ENCODE data around the gene SLC22A5.

The SLC22A5 gene

DNA sequence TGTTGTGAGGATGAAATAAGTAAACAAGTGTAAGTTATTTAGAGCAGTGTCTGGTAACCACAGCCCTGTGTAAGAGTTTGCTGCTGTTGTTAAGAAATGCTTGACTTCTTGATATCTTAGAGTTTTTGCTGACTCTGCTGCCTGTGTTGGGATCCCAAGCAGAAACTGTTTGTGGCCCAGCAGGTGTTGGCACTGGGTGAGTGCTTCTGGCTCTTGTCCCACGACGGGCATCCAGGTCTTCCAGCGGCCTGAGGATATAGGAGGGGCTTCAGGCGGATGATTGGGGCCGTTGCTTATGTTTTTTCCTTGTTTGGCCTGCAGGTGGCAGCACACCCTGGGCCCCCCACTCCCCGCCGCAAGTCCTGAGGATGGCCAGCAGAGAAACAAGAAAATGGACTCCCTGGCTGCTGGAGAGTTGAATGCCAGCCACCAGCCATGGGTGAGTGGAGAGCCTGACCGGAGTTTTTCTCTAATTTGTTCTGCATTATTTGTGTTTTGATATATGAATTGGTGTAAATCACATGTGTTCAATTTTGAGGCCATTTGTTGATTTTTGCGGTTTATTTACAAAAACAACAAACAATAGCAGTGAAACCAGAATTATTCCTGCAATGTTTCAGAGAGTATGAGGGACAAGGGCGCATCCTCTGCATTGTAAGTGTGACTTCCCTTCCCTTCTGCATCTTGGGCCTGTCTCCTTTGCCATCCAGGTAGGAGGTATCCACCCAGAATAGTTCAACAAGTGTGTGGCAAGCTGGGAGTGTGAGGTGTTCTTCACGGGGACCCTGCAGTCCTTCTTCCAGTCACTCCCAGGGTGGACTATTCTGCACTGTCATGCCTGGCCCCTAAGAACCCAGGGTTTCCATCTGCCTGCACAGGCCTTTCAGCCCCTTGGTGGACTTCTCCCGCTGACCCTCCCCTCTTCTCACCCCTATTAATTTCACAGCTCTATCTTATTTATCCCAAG lies 50.3 kb downstream of the SLC22A5 start (continued):
- TF ChIP-seq, protein P1, sequence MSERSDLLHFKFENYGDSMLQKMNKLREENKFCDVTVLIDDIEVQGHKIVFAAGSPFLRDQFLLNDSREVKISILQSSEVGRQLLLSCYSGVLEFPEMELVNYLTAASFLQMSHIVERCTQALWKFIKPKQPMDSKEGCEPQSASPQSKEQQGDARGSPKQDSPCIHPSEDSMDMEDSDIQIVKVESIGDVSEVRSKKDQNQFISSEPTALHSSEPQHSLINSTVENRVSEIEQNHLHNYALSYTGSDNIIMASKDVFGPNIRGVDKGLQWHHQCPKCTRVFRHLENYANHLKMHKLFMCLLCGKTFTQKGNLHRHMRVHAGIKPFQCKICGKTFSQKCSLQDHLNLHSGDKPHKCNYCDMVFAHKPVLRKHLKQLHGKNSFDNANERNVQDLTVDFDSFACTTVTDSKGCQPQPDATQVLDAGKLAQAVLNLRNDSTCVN (tag by site-specific recombination; optimal IDR thresholded peaks at IDR 0.05) = no peak
- TF ChIP-seq GLIS1 (tag by site-specific recombination; IDR thresholded peaks at IDR 0.05) (0 out of 2 replicates have a peak, but pooled peaks have one; percentile 14), ZBTB17 (tag by site-specific recombination; IDR thresholded peaks at IDR 0.05) (peak; percentile 51; the same call in 1 of the 2 replicates), ZEB2 (tag by site-specific recombination; IDR thresholded peaks at IDR 0.05) (0 out of 2 replicates have a peak, but pooled peaks have one; percentile 27), GFI1B (tag by site-specific recombination; IDR thresholded peaks at IDR 0.05) (no peak), YY1 (tag by site-specific recombination; IDR thresholded peaks at IDR 0.05) (peak; percentile 56; the same call in 1 of the 2 replicates), ZNF274 (IDR thresholded peaks at IDR 0.05; ENCODE audit: low read length) (no peak), ZNF274 (tag by site-specific recombination; IDR thresholded peaks at IDR 0.05; ENCODE audit: borderline replicate concordance) (no peak), ZNF335 (tag by site-specific recombination; conservative IDR thresholded peaks at IDR 0.05) (peak; percentile 90), SP7 (tag by site-specific recombination; IDR thresholded peaks at IDR 0.05) (0 out of 2 replicates have a peak, but pooled peaks have one; percentile 33), SCRT2 (tag by site-specific recombination; IDR thresholded peaks at IDR 0.05) (peak; percentile 93), ZNF132 (tag by site-specific recombination; IDR thresholded peaks at IDR 0.05; ENCODE audit: borderline replicate concordance) (no peak), ZNF558 (tag by site-specific recombination; IDR thresholded peaks at IDR 0.05) (no peak), ZNF654 (tag by site-specific recombination; IDR thresholded peaks at IDR 0.05; ENCODE audit: low read depth) (peak; percentile 65), ZSCAN30 (tag by site-specific recombination; IDR thresholded peaks at IDR 0.05) (peak; percentile 55; the same call in 1 of the 2 replicates), ZNF114 (tag by site-specific recombination; IDR thresholded peaks at IDR 0.05) (no peak), ZNF561 (tag by site-specific recombination; IDR thresholded peaks at IDR 0.05; ENCODE audit: borderline replicate concordance) (0 out of 2 replicates have a peak, but pooled peaks have one; percentile 17), ZNF660 (tag by site-specific recombination; IDR thresholded peaks at IDR 0.05) (peak; percentile 85), ZXDB (tag by site-specific recombination; IDR thresholded peaks at IDR 0.05) (no peak), ZIC2 (tag by site-specific recombination; IDR thresholded peaks at IDR 0.05) (peak; percentile 71), ZFP69B (tag by site-specific recombination; IDR thresholded peaks at IDR 0.05) (peak; percentile 71)
- TF ChIP-seq, protein P2, sequence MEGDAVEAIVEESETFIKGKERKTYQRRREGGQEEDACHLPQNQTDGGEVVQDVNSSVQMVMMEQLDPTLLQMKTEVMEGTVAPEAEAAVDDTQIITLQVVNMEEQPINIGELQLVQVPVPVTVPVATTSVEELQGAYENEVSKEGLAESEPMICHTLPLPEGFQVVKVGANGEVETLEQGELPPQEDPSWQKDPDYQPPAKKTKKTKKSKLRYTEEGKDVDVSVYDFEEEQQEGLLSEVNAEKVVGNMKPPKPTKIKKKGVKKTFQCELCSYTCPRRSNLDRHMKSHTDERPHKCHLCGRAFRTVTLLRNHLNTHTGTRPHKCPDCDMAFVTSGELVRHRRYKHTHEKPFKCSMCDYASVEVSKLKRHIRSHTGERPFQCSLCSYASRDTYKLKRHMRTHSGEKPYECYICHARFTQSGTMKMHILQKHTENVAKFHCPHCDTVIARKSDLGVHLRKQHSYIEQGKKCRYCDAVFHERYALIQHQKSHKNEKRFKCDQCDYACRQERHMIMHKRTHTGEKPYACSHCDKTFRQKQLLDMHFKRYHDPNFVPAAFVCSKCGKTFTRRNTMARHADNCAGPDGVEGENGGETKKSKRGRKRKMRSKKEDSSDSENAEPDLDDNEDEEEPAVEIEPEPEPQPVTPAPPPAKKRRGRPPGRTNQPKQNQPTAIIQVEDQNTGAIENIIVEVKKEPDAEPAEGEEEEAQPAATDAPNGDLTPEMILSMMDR (tag by site-specific recombination; IDR thresholded peaks at IDR 0.05) = peak; percentile 87
- TF ChIP-seq, protein P3, sequence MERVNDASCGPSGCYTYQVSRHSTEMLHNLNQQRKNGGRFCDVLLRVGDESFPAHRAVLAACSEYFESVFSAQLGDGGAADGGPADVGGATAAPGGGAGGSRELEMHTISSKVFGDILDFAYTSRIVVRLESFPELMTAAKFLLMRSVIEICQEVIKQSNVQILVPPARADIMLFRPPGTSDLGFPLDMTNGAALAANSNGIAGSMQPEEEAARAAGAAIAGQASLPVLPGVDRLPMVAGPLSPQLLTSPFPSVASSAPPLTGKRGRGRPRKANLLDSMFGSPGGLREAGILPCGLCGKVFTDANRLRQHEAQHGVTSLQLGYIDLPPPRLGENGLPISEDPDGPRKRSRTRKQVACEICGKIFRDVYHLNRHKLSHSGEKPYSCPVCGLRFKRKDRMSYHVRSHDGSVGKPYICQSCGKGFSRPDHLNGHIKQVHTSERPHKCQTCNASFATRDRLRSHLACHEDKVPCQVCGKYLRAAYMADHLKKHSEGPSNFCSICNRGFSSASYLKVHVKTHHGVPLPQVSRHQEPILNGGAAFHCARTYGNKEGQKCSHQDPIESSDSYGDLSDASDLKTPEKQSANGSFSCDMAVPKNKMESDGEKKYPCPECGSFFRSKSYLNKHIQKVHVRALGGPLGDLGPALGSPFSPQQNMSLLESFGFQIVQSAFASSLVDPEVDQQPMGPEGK (tag by site-specific recombination; IDR thresholded peaks at IDR 0.05) = peak; percentile 87
- TF ChIP-seq, protein P4, sequence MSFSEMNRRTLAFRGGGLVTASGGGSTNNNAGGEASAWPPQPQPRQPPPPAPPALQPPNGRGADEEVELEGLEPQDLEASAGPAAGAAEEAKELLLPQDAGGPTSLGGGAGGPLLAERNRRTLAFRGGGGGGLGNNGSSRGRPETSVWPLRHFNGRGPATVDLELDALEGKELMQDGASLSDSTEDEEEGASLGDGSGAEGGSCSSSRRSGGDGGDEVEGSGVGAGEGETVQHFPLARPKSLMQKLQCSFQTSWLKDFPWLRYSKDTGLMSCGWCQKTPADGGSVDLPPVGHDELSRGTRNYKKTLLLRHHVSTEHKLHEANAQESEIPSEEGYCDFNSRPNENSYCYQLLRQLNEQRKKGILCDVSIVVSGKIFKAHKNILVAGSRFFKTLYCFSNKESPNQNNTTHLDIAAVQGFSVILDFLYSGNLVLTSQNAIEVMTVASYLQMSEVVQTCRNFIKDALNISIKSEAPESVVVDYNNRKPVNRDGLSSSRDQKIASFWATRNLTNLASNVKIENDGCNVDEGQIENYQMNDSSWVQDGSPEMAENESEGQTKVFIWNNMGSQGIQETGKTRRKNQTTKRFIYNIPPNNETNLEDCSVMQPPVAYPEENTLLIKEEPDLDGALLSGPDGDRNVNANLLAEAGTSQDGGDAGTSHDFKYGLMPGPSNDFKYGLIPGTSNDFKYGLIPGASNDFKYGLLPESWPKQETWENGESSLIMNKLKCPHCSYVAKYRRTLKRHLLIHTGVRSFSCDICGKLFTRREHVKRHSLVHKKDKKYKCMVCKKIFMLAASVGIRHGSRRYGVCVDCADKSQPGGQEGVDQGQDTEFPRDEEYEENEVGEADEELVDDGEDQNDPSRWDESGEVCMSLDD (tag by site-specific recombination; IDR thresholded peaks at IDR 0.05) = peak; percentile 58; the same call in 1 of the 2 replicates
- TF ChIP-seq, protein P5, sequence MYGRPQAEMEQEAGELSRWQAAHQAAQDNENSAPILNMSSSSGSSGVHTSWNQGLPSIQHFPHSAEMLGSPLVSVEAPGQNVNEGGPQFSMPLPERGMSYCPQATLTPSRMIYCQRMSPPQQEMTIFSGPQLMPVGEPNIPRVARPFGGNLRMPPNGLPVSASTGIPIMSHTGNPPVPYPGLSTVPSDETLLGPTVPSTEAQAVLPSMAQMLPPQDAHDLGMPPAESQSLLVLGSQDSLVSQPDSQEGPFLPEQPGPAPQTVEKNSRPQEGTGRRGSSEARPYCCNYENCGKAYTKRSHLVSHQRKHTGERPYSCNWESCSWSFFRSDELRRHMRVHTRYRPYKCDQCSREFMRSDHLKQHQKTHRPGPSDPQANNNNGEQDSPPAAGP (tag by site-specific recombination; IDR thresholded peaks at IDR 0.05) = no peak
- TF ChIP-seq, protein P6, sequence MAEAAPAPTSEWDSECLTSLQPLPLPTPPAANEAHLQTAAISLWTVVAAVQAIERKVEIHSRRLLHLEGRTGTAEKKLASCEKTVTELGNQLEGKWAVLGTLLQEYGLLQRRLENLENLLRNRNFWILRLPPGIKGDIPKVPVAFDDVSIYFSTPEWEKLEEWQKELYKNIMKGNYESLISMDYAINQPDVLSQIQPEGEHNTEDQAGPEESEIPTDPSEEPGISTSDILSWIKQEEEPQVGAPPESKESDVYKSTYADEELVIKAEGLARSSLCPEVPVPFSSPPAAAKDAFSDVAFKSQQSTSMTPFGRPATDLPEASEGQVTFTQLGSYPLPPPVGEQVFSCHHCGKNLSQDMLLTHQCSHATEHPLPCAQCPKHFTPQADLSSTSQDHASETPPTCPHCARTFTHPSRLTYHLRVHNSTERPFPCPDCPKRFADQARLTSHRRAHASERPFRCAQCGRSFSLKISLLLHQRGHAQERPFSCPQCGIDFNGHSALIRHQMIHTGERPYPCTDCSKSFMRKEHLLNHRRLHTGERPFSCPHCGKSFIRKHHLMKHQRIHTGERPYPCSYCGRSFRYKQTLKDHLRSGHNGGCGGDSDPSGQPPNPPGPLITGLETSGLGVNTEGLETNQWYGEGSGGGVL (tag by site-specific recombination; IDR thresholded peaks at IDR 0.05) = no peak

All from HEK293 (cell line).